Spleen (tissue), 11 donors: Measurements from ENCODE around the gene SORCS2. TPM values are rescaled to one million over a fixed set of nuclear protein-coding genes. Genes with fewer than 3 reads are reported as not detected.
A peak's percentile ranks its signal among the peaks of the same experiment; 100 is the strongest.

Source experiments
- DNase-seq: peaks from one replicate; pipeline ENCODE4 v3.0.0-alpha.2; 2020
- H3K27ac ChIP-seq, 8 donors: fragments of 200-600 bp; sonication (generic) in 7 of 8; 1 replicate in 4 of 8; 2 replicates in 4 of 8; pipeline versions ENCODE4 v1.5.0 to v1.8.0; 2016 to 2021; ENCODE audit warnings: inconsistent platforms in 4 of 8, mild to moderate bottlenecking in 4 of 8, moderate library complexity in 1 of 8
- H3K27me3 ChIP-seq, 7 donors: fragments of 200-600 bp; sonication (generic) in 6 of 7; replicated peaks in 1 of 7; 1 replicate in 4 of 7; 2 replicates in 3 of 7; pipeline versions ENCODE4 v1.5.0 to v1.8.0; 2016 to 2021; ENCODE audit warnings: inconsistent platforms in 3 of 7, mild to moderate bottlenecking in 1 of 7
- H3K36me3 ChIP-seq, 6 donors: fragments of 200-600 bp; sonication (generic) in 5 of 6; 1 replicate in 4 of 6; 2 replicates in 2 of 6; pipeline versions ENCODE4 v1.5.0 to v1.8.0; 2016 to 2021; ENCODE audit warnings: inconsistent platforms in 2 of 6
- H3K4me1 ChIP-seq, 6 donors: fragments of 200-600 bp; sonication (generic) in 5 of 6; 1 replicate in 3 of 6; 2 replicates in 3 of 6; pipeline versions ENCODE4 v1.5.0 to v1.8.0; 2016 to 2021; ENCODE audit warnings: inconsistent platforms in 3 of 6
- H3K4me3 ChIP-seq, 8 donors: fragments of 200-600 bp; sonication (generic) in 7 of 8; 1 replicate in 4 of 8; 2 replicates in 4 of 8; pipeline versions ENCODE4 v1.5.0 to v1.8.0; 2016 to 2021; ENCODE audit warnings: inconsistent platforms in 4 of 8, mild to moderate bottlenecking in 4 of 8, moderate library complexity in 2 of 8
- H3K9me3 ChIP-seq, 8 donors: fragments of 200-600 bp; sonication (generic) in 7 of 8; 1 replicate in 4 of 8; 2 replicates in 4 of 8; pipeline versions ENCODE4 v1.5.0 to v1.8.0; 2016 to 2021; ENCODE audit warnings: inconsistent platforms in 4 of 8
- CTCF ChIP-seq, 11 experiments: fragments of 200-600 bp in 7 of 11; fragments of 450-650 bp in 4 of 11; sonication (generic) in 4 of 11; IDR thresholded peaks in 8 of 11; conservative IDR thresholded peaks in 3 of 11; 1 replicate in 7 of 11; 2 replicates in 4 of 11; pipeline versions ENCODE4 v1.4.0 to v1.8.0; 2016 to 2021; ENCODE audit warnings: antibody characterized with exemption in 11 of 11, inconsistent platforms in 4 of 11, mild to moderate bottlenecking in 1 of 11
- POLR2A ChIP-seq, 3 donors: fragments of 450-650 bp; IDR thresholded peaks; one replicate each; pipeline ENCODE4 v1.5.1; 2017; ENCODE audit warnings: antibody characterized with exemption in 3 of 3, mild to moderate bottlenecking in 1 of 3
- POLR2AphosphoS5 ChIP-seq, 3 donors: sonication (generic); formaldehyde crosslinking; IDR thresholded peaks; one replicate each; pipeline ENCODE4 v1.5.1; 2017; ENCODE audit warnings: antibody characterized with exemption in 3 of 3
- WGBS, 5 donors: extraction: QIAGEN DNeasy Blood & Tissue Kit in 3 of 5; methylation state at CpG; one replicate each; pipeline versions ENCODE4 v1.1.5 to v1.1.7; 2013 to 2018; 5-methylcytosine and 5-hydroxymethylcytosine counted together
- intact Hi-C: fragments of 100-400 bp; cut with DNase I; formaldehyde crosslinking; loops from one replicate; pipeline ENCODE4 v1.15.0; 2023; ENCODE audit warnings: low total_unique reads
- polyA plus RNA-seq, 3 donors: library from polyadenylated mRNA; stranded (reverse); fragments of 200-250 nt; gene quantifications; one replicate each; pipeline ENCODE4 v1.2.1, GENCODE V29; 2013
- total RNA-seq, 7 donors: library from RNA; depleted of rRNA in 3 of 7; stranded (reverse); fragments of >200 nt in 3 of 7; fragmentation: NEBNext Ultra II Directional in 4 of 7; extraction: Animal tissue kit (Norgen Biotek cat#: 25700) in 4 of 7; gene quantifications; one replicate each; pipeline versions ENCODE4 v1.1.0 to v1.2.1, GENCODE V29; 2016 to 2021
- donor health status: healthy with polysubstance abuse.
- donor health status: DM: no; HTN: no; CAD: no; lungs with moderate emphysema.
- donor health status: DM: no; HTN: no; CAD: no.
- donor health status: Bipolar disorder and iron deficiency.
- donor health status: healthy.
- donor health status: DM: no; HTN: no; CAD: no.
- donor health status: DM: yes; HTN: yes; CAD: no.

Gene SORCS2
- total and polyA plus RNA-seq, 10 donors, result 0.33 to 1.6 (median 0.60) TPM

GRCh38 chr4:7721984-7722551 is 529.7 kb downstream of the SORCS2 start:
- TF ChIP-seq POLR2A (IDR thresholded peaks at IDR 0.05) (no peak), CTCF (IDR thresholded peaks at IDR 0.05 in 8 of 11, conservative IDR thresholded peaks at IDR 0.05 in 3 of 11) (peak in 3 of 11 experiments; percentile 11 to 19 (median 14)), POLR2AphosphoS5 (IDR thresholded peaks at IDR 0.05) (no peak)
- Histone ChIP-seq H3K4me3 (no peak overlapping the region), H3K4me1 (peaks cover 0 to 7% (median 4%) of the 10 kb centered on the region in 6 donors), H3K27ac (no peak overlapping the region), H3K36me3 (no peaks in the 10 kb centered on the region), H3K9me3 (no peaks in the 10 kb centered on the region), H3K27me3 (peaks cover 0 to 59% (median 13%) of the 10 kb centered on the region in 7 donors)
- 52 to 66% (median 59%) methylated on average over 13 of the region's 13 CpGs for WGBS, 5 donors
- DNase-seq, result no peak
- intact Hi-C loops, result no loop called here

- intact Hi-C loops, result no loop called here
- no peak overlapping the region for H3K27ac ChIP-seq
- DNase-seq, result no peak
- no peak for TF ChIP-seq POLR2A (IDR thresholded peaks at IDR 0.05)
- no peak for TF ChIP-seq POLR2AphosphoS5 (IDR thresholded peaks at IDR 0.05)
- TF ChIP-seq CTCF (IDR thresholded peaks at IDR 0.05 in 8 of 11, conservative IDR thresholded peaks at IDR 0.05 in 3 of 11), result no peak
- H3K4me3 ChIP-seq, result no peak overlapping the region
- no peaks in the 10 kb centered on the region for H3K36me3 ChIP-seq
- peaks cover 0 to 7% (median 4%) of the 10 kb centered on the region in 6 donors for H3K4me1 ChIP-seq
- H3K9me3 ChIP-seq, result no peaks in the 10 kb centered on the region
- peaks cover 0 to 53% (median 13%) of the 10 kb centered on the region in 7 donors for H3K27me3 ChIP-seq
- WGBS, 5 donors, result 33 to 42% (median 36%) methylated on average over 22 of the region's 22 CpGs
These were observed 530.5 kb downstream of the SORCS2 start for GRCh38 chr4:7722766-7723387.

GRCh38 chr4:7723625-7724024 is 531.3 kb downstream of the SORCS2 start:
- no peak for TF ChIP-seq CTCF (IDR thresholded peaks at IDR 0.05 in 8 of 11, conservative IDR thresholded peaks at IDR 0.05 in 3 of 11)
- TF ChIP-seq POLR2A (IDR thresholded peaks at IDR 0.05), result no peak
- no peak for TF ChIP-seq POLR2AphosphoS5 (IDR thresholded peaks at IDR 0.05)
- WGBS, 5 donors, result 96 to 98% (median 97%) methylated on average over 11 to 16 of the region's 16 CpGs
- no peaks in the 10 kb centered on the region for H3K9me3 ChIP-seq
- no peak overlapping the region for H3K27ac ChIP-seq
- H3K36me3 ChIP-seq, result no peaks in the 10 kb centered on the region
- H3K4me3 ChIP-seq, result no peak overlapping the region
- DNase-seq, result no peak
- H3K4me1 ChIP-seq, result peaks cover 0 to 7% (median 4%) of the 10 kb centered on the region in 6 donors
- H3K27me3 ChIP-seq, result peaks cover 0 to 53% (median 13%) of the 10 kb centered on the region in 7 donors
- intact Hi-C loops, result no loop called here

GRCh38 chr4:7725951-7726350 is 533.6 kb downstream of the SORCS2 start:
- Histone ChIP-seq H3K27me3 (peaks cover 0 to 39% (median 0%) of the 10 kb centered on the region in 7 donors), H3K36me3 (no peaks in the 10 kb centered on the region), H3K27ac (no peak overlapping the region), H3K4me1 (no peaks in the 10 kb centered on the region), H3K4me3 (no peak overlapping the region), H3K9me3 (no peaks in the 10 kb centered on the region)
- DNase-seq, result no peak
- 80 to 89% (median 87%) methylated on average over 5 to 9 of the region's 9 CpGs for WGBS, 5 donors
- intact Hi-C loops, result no loop called here
- TF ChIP-seq POLR2AphosphoS5 (IDR thresholded peaks at IDR 0.05) (no peak), CTCF (IDR thresholded peaks at IDR 0.05 in 8 of 11, conservative IDR thresholded peaks at IDR 0.05 in 3 of 11) (no peak), POLR2A (IDR thresholded peaks at IDR 0.05) (no peak)
